IPS-18a (cell line): ENCODE results near the gene BAZ1A.

Experiments used
- H3K27ac ChIP-seq: one replicate; pipeline ENCODE4 v1.5.1; 2013; ENCODE audit warnings: low read length
- H3K27me3 ChIP-seq: one replicate; pipeline ENCODE4 v1.6.1; 2013; ENCODE audit warnings: mild to moderate bottlenecking, low read length; ENCODE audit not compliant: control insufficient read depth, insufficient read depth
- H3K36me3 ChIP-seq: one replicate; pipeline ENCODE4 v1.6.1; 2013; ENCODE audit warnings: low read depth, low read length; ENCODE audit not compliant: control insufficient read depth
- H3K4me1 ChIP-seq: one replicate; pipeline ENCODE4 v1.6.1; 2013; ENCODE audit warnings: low read depth, low read length; ENCODE audit not compliant: control insufficient read depth
- H3K4me3 ChIP-seq: one replicate; pipeline ENCODE4 v1.5.1; 2013; ENCODE audit warnings: low read length
- H3K9ac ChIP-seq: one replicate; pipeline ENCODE4 v1.6.1; 2013; ENCODE audit warnings: mild to moderate bottlenecking, low read length, moderate library complexity
- H3K9me3 ChIP-seq: one replicate; pipeline ENCODE4 v1.6.1; 2013; ENCODE audit warnings: low read depth, low read length; ENCODE audit not compliant: control insufficient read depth

Gene BAZ1A

GRCh38 chr14:34845869-34846268 lies 29.3 kb downstream of the BAZ1A start:
- no peaks in the 10 kb centered on the region for H3K36me3 ChIP-seq
- no peaks in the 10 kb centered on the region for H3K27me3 ChIP-seq
- H3K9me3 ChIP-seq = no peaks in the 10 kb centered on the region

DNA sequence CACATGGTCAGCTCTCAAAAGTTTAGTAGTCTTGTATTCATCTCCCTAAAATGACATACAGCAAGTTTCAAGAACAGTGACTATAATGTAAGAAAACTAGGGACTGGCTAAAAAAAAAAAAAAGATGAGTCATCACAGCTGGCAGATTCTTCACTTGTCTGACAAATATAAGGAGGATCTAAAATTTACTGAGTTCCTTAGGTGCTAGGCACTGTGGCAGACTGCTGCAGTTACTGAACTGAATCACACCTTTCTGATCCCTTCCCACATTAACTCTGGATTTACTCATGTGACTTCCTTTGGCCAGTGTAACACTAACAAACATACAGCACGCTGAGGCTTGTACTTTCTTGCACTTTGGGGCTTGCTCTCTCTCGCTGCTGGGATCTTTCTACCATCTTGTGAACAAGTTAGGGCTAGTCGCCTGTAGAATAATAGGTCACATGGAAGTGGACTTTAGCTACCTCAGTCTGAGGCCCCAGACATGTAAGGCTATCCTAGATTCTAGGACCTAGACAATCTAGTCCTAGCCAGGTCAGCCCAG lies 32.1 kb downstream of the BAZ1A start:
- no peaks in the 10 kb centered on the region for H3K27me3 ChIP-seq
- no peak overlapping the region for H3K9ac ChIP-seq
- no peaks in the 10 kb centered on the region for H3K4me1 ChIP-seq
- H3K9me3 ChIP-seq = no peaks in the 10 kb centered on the region
- H3K27ac ChIP-seq = no peak overlapping the region
- H3K4me3 ChIP-seq = no peak overlapping the region
- H3K36me3 ChIP-seq = no peaks in the 10 kb centered on the region

More at GRCh38 chr14:34845869-34846268, 29.3 kb downstream of the BAZ1A start:
- Histone ChIP-seq H3K4me1 (no peaks in the 10 kb centered on the region), H3K27ac (no peak overlapping the region), H3K4me3 (no peak overlapping the region), H3K9ac (no peak overlapping the region)

GRCh38 chr14:34837801-34838322 lies 37.3 kb downstream of the BAZ1A start:
- no peak overlapping the region for H3K27ac ChIP-seq
- no peaks in the 10 kb centered on the region for H3K27me3 ChIP-seq
- no peaks in the 10 kb centered on the region for H3K9me3 ChIP-seq
- no peak overlapping the region for H3K4me3 ChIP-seq
- H3K4me1 ChIP-seq = no peaks in the 10 kb centered on the region
- no peak overlapping the region for H3K9ac ChIP-seq
- H3K36me3 ChIP-seq = no peaks in the 10 kb centered on the region

GRCh38 chr14:34835312-34835711 lies 39.8 kb downstream of the BAZ1A start:
- Histone ChIP-seq H3K4me1 (no peaks in the 10 kb centered on the region), H3K36me3 (no peaks in the 10 kb centered on the region), H3K9ac (no peak overlapping the region), H3K27me3 (no peaks in the 10 kb centered on the region), H3K27ac (no peak overlapping the region), H3K4me3 (no peak overlapping the region), H3K9me3 (no peaks in the 10 kb centered on the region)

- H3K36me3 ChIP-seq = no peaks in the 10 kb centered on the region
- no peaks in the 10 kb centered on the region for H3K27me3 ChIP-seq
- no peaks in the 10 kb centered on the region for H3K4me1 ChIP-seq
- H3K27ac ChIP-seq = no peak overlapping the region
- no peak overlapping the region for H3K9ac ChIP-seq
- no peak overlapping the region for H3K4me3 ChIP-seq
- H3K9me3 ChIP-seq = no peaks in the 10 kb centered on the region
These were observed 41.3 kb downstream of the BAZ1A start for GRCh38 chr14:34833549-34834523.

DNA sequence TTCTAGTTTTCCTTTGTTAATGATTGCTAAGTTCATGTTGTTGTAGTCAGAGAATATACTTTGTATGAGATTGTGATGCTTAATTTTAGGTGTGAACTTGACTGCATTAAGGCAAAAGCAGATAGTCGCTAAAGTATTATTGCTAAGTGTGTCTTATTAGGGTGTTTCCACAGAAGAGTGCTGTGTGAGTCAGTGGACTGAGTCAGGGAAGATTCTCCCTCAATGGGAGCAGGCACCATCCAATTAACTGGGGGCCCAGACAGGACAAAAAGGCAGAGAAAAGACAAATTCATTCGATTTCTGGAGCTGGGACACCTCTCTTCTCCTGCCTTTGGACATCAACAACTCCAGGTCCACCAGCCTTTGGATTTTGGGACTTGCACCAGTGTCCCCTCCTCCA lies 48.5 kb downstream of the BAZ1A start:
- no peaks in the 10 kb centered on the region for H3K9me3 ChIP-seq
- no peaks in the 10 kb centered on the region for H3K27me3 ChIP-seq
- H3K9ac ChIP-seq = no peak overlapping the region
- no peaks in the 10 kb centered on the region for H3K4me1 ChIP-seq
- no peak overlapping the region for H3K27ac ChIP-seq
- peaks cover 4% of the 10 kb centered on the region for H3K36me3 ChIP-seq
- no peak overlapping the region for H3K4me3 ChIP-seq

DNA sequence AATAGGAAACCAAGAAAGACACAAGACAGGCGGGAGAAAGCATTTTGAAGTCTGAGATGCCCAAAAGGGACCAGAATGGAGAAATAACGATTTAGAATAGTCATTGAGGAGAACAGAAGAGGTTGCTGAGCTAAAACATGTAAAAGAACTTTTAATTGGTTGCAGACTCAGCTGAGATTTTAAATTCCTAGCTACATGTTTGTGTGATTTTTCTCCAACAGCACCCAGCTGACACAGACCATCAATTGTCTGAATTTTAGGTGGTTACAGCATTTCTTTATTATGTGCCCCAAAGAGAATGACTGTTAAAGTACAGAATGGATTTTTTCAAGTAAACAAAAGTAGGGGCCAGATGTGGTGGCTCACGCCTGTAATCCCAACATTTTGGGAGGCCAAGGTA lies 50.3 kb downstream of the BAZ1A start:
- peaks cover 4% of the 10 kb centered on the region for H3K36me3 ChIP-seq
- H3K9ac ChIP-seq = no peak overlapping the region
- no peaks in the 10 kb centered on the region for H3K27me3 ChIP-seq
- no peaks in the 10 kb centered on the region for H3K4me1 ChIP-seq
- H3K9me3 ChIP-seq = no peaks in the 10 kb centered on the region
- no peak overlapping the region for H3K4me3 ChIP-seq
- H3K27ac ChIP-seq = no peak overlapping the region

- Histone ChIP-seq H3K36me3 (peaks cover 4% of the 10 kb centered on the region), H3K9ac (no peak overlapping the region), H3K9me3 (no peaks in the 10 kb centered on the region), H3K4me1 (no peaks in the 10 kb centered on the region), H3K27ac (no peak overlapping the region), H3K27me3 (no peaks in the 10 kb centered on the region), H3K4me3 (no peak overlapping the region)
These were observed 50.9 kb downstream of the BAZ1A start for GRCh38 chr14:34824256-34824655.

- no peak overlapping the region for H3K9ac ChIP-seq
- no peak overlapping the region for H3K4me3 ChIP-seq
- H3K36me3 ChIP-seq = peaks cover 4% of the 10 kb centered on the region
- H3K9me3 ChIP-seq = no peaks in the 10 kb centered on the region
- H3K27ac ChIP-seq = no peak overlapping the region
- H3K27me3 ChIP-seq = no peaks in the 10 kb centered on the region
- no peaks in the 10 kb centered on the region for H3K4me1 ChIP-seq
These were observed 57.4 kb downstream of the BAZ1A start for GRCh38 chr14:34817768-34818167.

DNA sequence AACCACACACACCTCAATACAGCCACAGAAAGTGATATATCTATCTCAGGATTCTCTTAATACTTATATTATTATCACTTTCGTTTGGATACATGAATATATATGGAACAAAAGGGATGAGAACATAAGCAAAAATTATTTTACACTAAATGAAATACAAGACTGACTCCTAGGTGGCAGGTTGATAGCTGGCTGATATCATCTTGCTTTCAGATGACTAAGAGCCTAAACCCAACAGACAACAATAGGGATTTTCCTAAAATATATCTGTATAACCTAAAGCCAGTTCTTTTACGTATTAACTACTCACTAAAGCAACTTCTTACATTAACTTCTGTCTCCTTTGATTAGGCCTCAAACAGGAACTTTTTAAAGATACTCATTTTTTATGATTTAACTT lies 65.1 kb downstream of the BAZ1A start:
- Histone ChIP-seq H3K27ac (no peak overlapping the region), H3K9ac (no peak overlapping the region), H3K4me3 (no peak overlapping the region), H3K27me3 (no peaks in the 10 kb centered on the region), H3K36me3 (peaks cover 4% of the 10 kb centered on the region), H3K9me3 (no peaks in the 10 kb centered on the region), H3K4me1 (no peaks in the 10 kb centered on the region)

DNA sequence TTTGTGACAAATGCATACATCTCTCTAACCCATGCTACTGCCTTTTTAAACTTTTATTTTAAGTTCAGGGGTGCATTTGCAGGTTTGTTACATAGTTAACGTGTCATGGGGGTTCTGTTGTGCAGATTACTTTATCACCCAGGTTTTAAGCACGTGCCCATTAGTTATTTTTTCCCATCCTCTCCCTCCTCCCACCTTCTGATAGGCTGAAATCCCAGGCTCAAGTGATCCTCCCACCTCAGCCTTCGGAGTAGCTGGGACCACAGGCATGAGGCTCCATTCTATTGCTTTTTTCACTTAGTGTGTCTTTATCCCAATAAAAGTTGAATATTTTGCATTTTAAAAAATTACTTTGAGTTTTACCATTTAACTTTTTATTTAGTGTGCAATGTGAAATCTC lies 68.9 kb downstream of the BAZ1A start:
- H3K9me3 ChIP-seq = no peaks in the 10 kb centered on the region
- H3K27ac ChIP-seq = no peak overlapping the region
- no peak overlapping the region for H3K4me3 ChIP-seq
- H3K36me3 ChIP-seq = peaks cover 13% of the 10 kb centered on the region
- H3K27me3 ChIP-seq = no peaks in the 10 kb centered on the region
- H3K4me1 ChIP-seq = no peaks in the 10 kb centered on the region
- no peak overlapping the region for H3K9ac ChIP-seq
